Measurements from ENCODE around the gene PLEKHD1. TPM values are rescaled to one million over a fixed set of nuclear protein-coding genes. Genes with fewer than 3 reads are reported as not detected.
"Not testable (repeated sequence)": the region's sequence is repeated elsewhere in the genome, so short reads cannot be mapped to it uniquely, and the experiment has no call there.

The PLEKHD1 gene
- total and polyA plus RNA-seq, 9 donors = under 0.01 to 0.15 (median 0.08) TPM; not detected in 3

GRCh38 chr14:69491193-69491592, 6.7 kb downstream of the PLEKHD1 start:
- Histone ChIP-seq H3K27me3 (no peaks in the 10 kb centered on the region), H3K36me3 (no peaks in the 10 kb centered on the region), H3K4me3 (no peak overlapping the region), H3K9me3 (no peaks in the 10 kb centered on the region), H3K4me1 (ENCODE audit: insufficient read depth) (no peaks in the 10 kb centered on the region), H3K27ac (no peak overlapping the region)
- WGBS, 3 donors = 81 to 88% (median 85%) methylated on average over 3 of the region's 3 CpGs
- DNase-seq = no peak
- intact Hi-C loops (cut with DNase I) = no loop called here
- TF ChIP-seq CTCF (IDR thresholded peaks at IDR 0.05) = no peak
- no peak for TF ChIP-seq EP300 (IDR thresholded peaks at IDR 0.05)
- TF ChIP-seq POLR2A (IDR thresholded peaks at IDR 0.05) = no peak

GRCh38 chr14:69493038-69493437, 8.5 kb downstream of the PLEKHD1 start:
- no peak overlapping the region for H3K4me3 ChIP-seq
- 77 to 84% (median 77%) methylated on average over 4 of the region's 4 CpGs for WGBS, 3 donors
- no peak for DNase-seq
- no peaks in the 10 kb centered on the region for H3K4me1 ChIP-seq (ENCODE audit: insufficient read depth)
- no peaks in the 10 kb centered on the region for H3K36me3 ChIP-seq
- H3K27ac ChIP-seq = no peak overlapping the region
- TF ChIP-seq EP300 (IDR thresholded peaks at IDR 0.05) (no peak), POLR2A (IDR thresholded peaks at IDR 0.05) (no peak), CTCF (IDR thresholded peaks at IDR 0.05) (no peak)
- no peaks in the 10 kb centered on the region for H3K27me3 ChIP-seq
- H3K9me3 ChIP-seq = no peaks in the 10 kb centered on the region
- intact Hi-C loops (cut with DNase I) = no loop called here

- Histone ChIP-seq H3K4me3 (no peak overlapping the region), H3K4me1 (ENCODE audit: insufficient read depth) (no peaks in the 10 kb centered on the region), H3K36me3 (no peaks in the 10 kb centered on the region), H3K27me3 (no peaks in the 10 kb centered on the region), H3K9me3 (no peaks in the 10 kb centered on the region), H3K27ac (no peak overlapping the region)
- WGBS, 3 donors = 43 to 52% (median 50%) methylated on average over 3 of the region's 3 CpGs
- TF ChIP-seq CTCF (IDR thresholded peaks at IDR 0.05) (no peak), POLR2A (IDR thresholded peaks at IDR 0.05) (no peak), EP300 (IDR thresholded peaks at IDR 0.05) (no peak)
- intact Hi-C loops (cut with DNase I) = no loop called here
- DNase-seq = no peak
Measured at GRCh38 chr14:69493791-69494190, 9.3 kb downstream of the PLEKHD1 start.

- WGBS, 3 donors = 87 to 90% (median 89%) methylated on average over 5 of the region's 5 CpGs
- Histone ChIP-seq H3K9me3 (no peaks in the 10 kb centered on the region), H3K27me3 (no peaks in the 10 kb centered on the region), H3K4me3 (no peak overlapping the region), H3K36me3 (no peaks in the 10 kb centered on the region), H3K27ac (no peak overlapping the region), H3K4me1 (ENCODE audit: insufficient read depth) (no peaks in the 10 kb centered on the region)
- no peak for TF ChIP-seq EP300 (IDR thresholded peaks at IDR 0.05)
- TF ChIP-seq POLR2A (IDR thresholded peaks at IDR 0.05) = no peak
- TF ChIP-seq CTCF (IDR thresholded peaks at IDR 0.05) = no peak
- DNase-seq = no peak
- intact Hi-C loops (cut with DNase I) = no loop called here
Measured at GRCh38 chr14:69495341-69495921, 10.9 kb downstream of the PLEKHD1 start.

- H3K4me3 ChIP-seq; DNase-seq; H3K27ac ChIP-seq; intact Hi-C loops (cut with DNase I); H3K9me3 ChIP-seq; H3K36me3 ChIP-seq; H3K27me3 ChIP-seq; H3K4me1 ChIP-seq (ENCODE audit: insufficient read depth): not testable (repeated sequence)
- WGBS, 3 donors = 92 to 95% (median 93%) methylated on average over 4 of the region's 4 CpGs
Measured at GRCh38 chr14:69497866-69498265, 13.3 kb downstream of the PLEKHD1 start.

GRCh38 chr14:69498286-69498685, 13.8 kb downstream of the PLEKHD1 start:
- DNase-seq; H3K27me3 ChIP-seq; intact Hi-C loops (cut with DNase I); H3K9me3 ChIP-seq; H3K27ac ChIP-seq; H3K4me1 ChIP-seq (ENCODE audit: insufficient read depth); H3K36me3 ChIP-seq; H3K4me3 ChIP-seq: not testable (repeated sequence)
- WGBS, 3 donors = 90 to 96% (median 95%) methylated on average over 4 of the region's 4 CpGs

All from ovary (tissue), 9 donors.